ENCODE results near the gene MCC. TPM values are rescaled to one million over a fixed set of nuclear protein-coding genes. Genes with fewer than 3 reads are reported as not detected.

Gene MCC
- total RNA-seq, 1 experiment from 2014 or later = 7.6 TPM

GRCh38 chr5:113195251-113195650 lies 293.0 kb downstream of the MCC start:
- no CpG with 5 or more reads among the region's 3 CpGs for WGBS (ENCODE audit: extremely low coverage, insufficient read length, low lambda C conversion rate)
- H3K56ac ChIP-seq (ENCODE audit: insufficient read length, low read depth, low read length) = no peak overlapping the region
- peaks cover 4 to 18% (median 16%) of the 10 kb centered on the region in 3 experiments; a peak in 6 of 7 replicates for H3K36me3 Mint-ChIP-seq (ENCODE audit: insufficient read depth in 1 of 3, low read depth in 3 of 3)
- DNase-seq = no peak
- H4K20me1 ChIP-seq (ENCODE audit: control insufficient read depth, insufficient read depth, insufficient read length) = no peaks in the 10 kb centered on the region
- H3K4me3 Mint-ChIP-seq = no peak overlapping the region
- H3K9me3 Mint-ChIP-seq = peaks cover 7% of the 10 kb centered on the region in 2 experiments
- H3K4me1 Mint-ChIP-seq = peaks cover 15 to 19% of the 10 kb centered on the region in 2 experiments
- no peak overlapping the region for H3K9ac ChIP-seq (ENCODE audit: extremely low read depth, insufficient read length, low read length)
- no peak overlapping the region for H3T11ph ChIP-seq (ENCODE audit: low read length)
- H3K18ac ChIP-seq (ENCODE audit: insufficient read length, low read depth, low read length) = no peak overlapping the region
- no peak overlapping the region for H2AK5ac ChIP-seq (ENCODE audit: insufficient read length, low read length)
- H3K23ac ChIP-seq (ENCODE audit: insufficient read length, low read depth, low read length) = no peak overlapping the region
- H2BK20ac ChIP-seq (ENCODE audit: low read depth, low read length, poor library complexity, severe bottlenecking) = no peak overlapping the region
- no peak overlapping the region for H3K14ac ChIP-seq (ENCODE audit: insufficient read depth, low read length)
- no peak overlapping the region for H4K91ac ChIP-seq (ENCODE audit: insufficient read length, low read depth, low read length)
- no peak overlapping the region for H2BK5ac ChIP-seq (ENCODE audit: insufficient read length, low read length)
- H3K27ac ChIP-seq (ENCODE audit: insufficient read length, low read depth, low read length) = no peak overlapping the region
- H2BK120ac ChIP-seq (ENCODE audit: low read depth, low read length, poor library complexity, severe bottlenecking) = no peak overlapping the region
- H4K8ac ChIP-seq (replicated peaks; ENCODE audit: insufficient read length, low read depth, low read length) = no peak overlapping the region
- peaks cover 4% of the 10 kb centered on the region; the same call in 1 of the 2 replicates for H3K4me1 ChIP-seq (ENCODE audit: insufficient read depth, low read length)
- no peaks in the 10 kb centered on the region for H3K9me3 ChIP-seq (ENCODE audit: control insufficient read depth, low read depth, low read length)
- no peaks in the 10 kb centered on the region for H3K79me1 ChIP-seq (ENCODE audit: insufficient read depth, low read depth, low read length, poor library complexity, severe bottlenecking)
- 0 out of 2 replicates have a peak, but pooled peaks cover 2% of the 10 kb centered on the region for H3K79me2 ChIP-seq (ENCODE audit: insufficient read depth, low read length)
- peaks cover 1% of the 10 kb centered on the region; the same call in 1 of the 2 replicates for H3K27me3 Mint-ChIP-seq (ENCODE audit: low read depth)
- no peak overlapping the region for H3K4me2 ChIP-seq (ENCODE audit: insufficient read depth, insufficient read length, low read length)
- H3K4ac ChIP-seq (ENCODE audit: low read depth, low read length) = no peak overlapping the region
- no peak overlapping the region for H2BK12ac ChIP-seq (ENCODE audit: insufficient read length, low read depth, low read length)
- H4K5ac ChIP-seq (ENCODE audit: insufficient read length, low read depth, low read length) = no peak overlapping the region
- no peak for TF ChIP-seq CTCF (conservative IDR thresholded peaks at IDR 0.05)
- H3K23me2 ChIP-seq (ENCODE audit: insufficient read length, low read depth, low read length, poor library complexity, severe bottlenecking) = no peaks in the 10 kb centered on the region
- no peak overlapping the region for H2AFZ ChIP-seq (ENCODE audit: low read length)
- no peaks in the 10 kb centered on the region for H3K27me3 ChIP-seq (ENCODE audit: insufficient read depth, low read length)
- no peak overlapping the region; a peak in 1 of 7 replicates for H3K27ac Mint-ChIP-seq
- no peak overlapping the region for H2BK15ac ChIP-seq (ENCODE audit: low read depth, low read length)

Measured in H9 (cell line).